Fibroblast of lung (primary cell): ENCODE measurements around the gene ADRA2A. TPM values are rescaled to one million over a fixed set of nuclear protein-coding genes. Genes with fewer than 3 reads are reported as not detected.

ENCODE experiments used
- DNase-seq, 2 donors: peaks; one replicate each; pipeline versions ENCODE4 v3.0.0 to v3.0.0-alpha.2; 2010; ENCODE audit warnings: low read depth in 2 of 2
- H2AFZ ChIP-seq: 2 replicates; pipeline ENCODE4 v1.5.1; 2012; ENCODE audit warnings: low read length, control low read depth, inconsistent platforms
- H3K27ac ChIP-seq: 2 replicates; pipeline ENCODE4 v1.5.1; 2011; ENCODE audit warnings: low read length, control low read depth; ENCODE audit not compliant: insufficient read depth
- H3K27me3 ChIP-seq: 2 replicates; pipeline ENCODE4 v1.5.1; 2011; ENCODE audit warnings: mild to moderate bottlenecking, low read length; ENCODE audit not compliant: control insufficient read depth, insufficient read depth
- H3K36me3 ChIP-seq: 2 replicates; pipeline ENCODE4 v1.5.1; 2011; ENCODE audit warnings: low read length; ENCODE audit not compliant: control insufficient read depth, insufficient read depth
- H3K4me1 ChIP-seq: 2 replicates; pipeline ENCODE4 v1.5.1; 2011; ENCODE audit warnings: low read length; ENCODE audit not compliant: control insufficient read depth, insufficient read depth; ENCODE audit errors: extremely low read depth
- H3K4me2 ChIP-seq: 2 replicates; pipeline ENCODE4 v1.5.1; 2011; ENCODE audit warnings: low read length, control low read depth; ENCODE audit not compliant: insufficient read depth; ENCODE audit errors: extremely low read depth
- H3K4me3 ChIP-seq, 4 experiments: fragments of 200-600 bp in 1 of 4; sonication (generic) in 1 of 4; replicated peaks in 1 of 4; 2 replicates each; pipeline ENCODE4 v1.5.1; 2011 to 2016; ENCODE audit warnings: low read length in 4 of 4, low read depth in 3 of 4, mild to moderate bottlenecking in 3 of 4, control low read depth in 2 of 4, inconsistent platforms in 1 of 4, mixed read lengths in 1 of 4; ENCODE audit not compliant: insufficient read depth in 1 of 4; ENCODE audit errors: control extremely low read depth in 1 of 4
- H3K79me2 ChIP-seq: 2 replicates; pipeline ENCODE4 v1.5.1; 2012; ENCODE audit warnings: mild to moderate bottlenecking, low read length, inconsistent platforms; ENCODE audit not compliant: control insufficient read depth, insufficient read depth
- H3K9ac ChIP-seq: 2 replicates; pipeline ENCODE4 v1.5.1; 2011; ENCODE audit warnings: mild to moderate bottlenecking, low read length, control low read depth; ENCODE audit not compliant: insufficient read depth
- H3K9me3 ChIP-seq: 2 replicates; pipeline ENCODE4 v1.5.1; 2012; ENCODE audit warnings: low read depth, low read length; ENCODE audit not compliant: control insufficient read depth, insufficient read depth
- H4K20me1 ChIP-seq: 2 replicates; pipeline ENCODE4 v1.5.1; 2011; ENCODE audit warnings: low read length; ENCODE audit not compliant: control insufficient read depth, insufficient read depth; ENCODE audit errors: extremely low read depth
- EZH2 ChIP-seq: IDR thresholded peaks from 2 replicates; pipeline ENCODE4 v1.5.1; 2012; ENCODE audit warnings: low read length, control low read depth, mild to moderate bottlenecking; ENCODE audit errors: missing control alignments
- polyA plus RNA-seq, 2 donors: library from polyadenylated mRNA; depleted of rRNA in 1 of 2; stranded (reverse) in 1 of 2; unstranded in 1 of 2; fragments of >200 nt; gene quantifications; 2 replicates each; pipeline ENCODE4 v1.2.1, GENCODE V29; 2011 to 2012; ENCODE audit warnings: missing spikeins in 1 of 2
- total RNA-seq: library from RNA; depleted of rRNA; stranded (reverse); fragments of >200 nt; gene quantifications from 2 replicates; pipeline ENCODE4 v1.2.1, GENCODE V29; 2014
- TF ChIP-seq, protein P1 (sequence below), 2 donors: IDR thresholded peaks in 1 of 2; conservative IDR thresholded peaks in 1 of 2; 1 replicate in 1 of 2; 2 replicates in 1 of 2; pipeline ENCODE4 v1.5.1; 2011 to 2012; ENCODE audit warnings: low read length in 2 of 2, control low read depth in 1 of 2, inconsistent platforms in 1 of 2, low read depth in 1 of 2, mild to moderate bottlenecking in 1 of 2

The ADRA2A gene
- total and polyA plus RNA-seq, 2 donors (not counting 1 experiment from before 2014, with no cell fraction given): under 0.01 to 0.02 TPM

DNA sequence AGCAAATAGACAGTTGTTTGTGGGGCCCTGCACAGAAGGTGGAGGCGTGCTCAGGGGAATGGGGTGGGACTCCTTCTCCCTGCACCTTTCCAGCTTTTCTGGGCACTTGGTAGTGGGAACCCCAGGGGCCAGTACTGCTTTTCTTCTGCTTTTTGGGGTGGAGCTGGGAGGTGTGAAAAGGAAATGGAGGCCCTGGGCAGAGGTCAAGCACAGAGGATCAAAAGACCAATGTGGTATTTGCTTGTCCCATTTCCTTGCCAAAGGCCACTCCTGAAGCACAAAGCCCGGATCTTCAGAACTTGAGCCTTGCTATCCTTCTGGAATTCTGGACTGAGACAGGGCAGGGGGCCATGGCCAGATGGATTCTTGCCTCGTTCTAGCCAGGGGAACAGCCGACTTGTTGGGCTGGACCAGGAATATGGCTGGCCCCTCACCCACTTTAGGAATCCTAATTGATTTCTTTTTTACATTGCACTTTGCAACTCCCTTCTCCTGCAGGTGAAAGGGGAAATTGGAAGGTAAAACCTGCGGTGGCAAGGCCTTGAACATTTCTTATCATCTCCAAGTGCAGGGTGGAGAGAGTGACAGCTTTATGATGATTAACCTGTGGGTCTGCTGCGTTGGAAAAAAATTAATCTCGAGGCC lies 26.5 kb downstream of the ADRA2A start:
- Histone ChIP-seq H3K36me3 (no peaks in the 10 kb centered on the region), H3K27me3 (no peaks in the 10 kb centered on the region), H3K4me3 (no peak overlapping the region), H4K20me1 (no peaks in the 10 kb centered on the region), H3K4me2 (no peak overlapping the region), H3K4me1 (no peaks in the 10 kb centered on the region), H3K27ac (no peak overlapping the region), H2AFZ (no peak overlapping the region), H3K9ac (no peak overlapping the region), H3K9me3 (no peaks in the 10 kb centered on the region), H3K79me2 (no peaks in the 10 kb centered on the region)
- TF ChIP-seq EZH2: no peak
- TF ChIP-seq, protein P1, sequence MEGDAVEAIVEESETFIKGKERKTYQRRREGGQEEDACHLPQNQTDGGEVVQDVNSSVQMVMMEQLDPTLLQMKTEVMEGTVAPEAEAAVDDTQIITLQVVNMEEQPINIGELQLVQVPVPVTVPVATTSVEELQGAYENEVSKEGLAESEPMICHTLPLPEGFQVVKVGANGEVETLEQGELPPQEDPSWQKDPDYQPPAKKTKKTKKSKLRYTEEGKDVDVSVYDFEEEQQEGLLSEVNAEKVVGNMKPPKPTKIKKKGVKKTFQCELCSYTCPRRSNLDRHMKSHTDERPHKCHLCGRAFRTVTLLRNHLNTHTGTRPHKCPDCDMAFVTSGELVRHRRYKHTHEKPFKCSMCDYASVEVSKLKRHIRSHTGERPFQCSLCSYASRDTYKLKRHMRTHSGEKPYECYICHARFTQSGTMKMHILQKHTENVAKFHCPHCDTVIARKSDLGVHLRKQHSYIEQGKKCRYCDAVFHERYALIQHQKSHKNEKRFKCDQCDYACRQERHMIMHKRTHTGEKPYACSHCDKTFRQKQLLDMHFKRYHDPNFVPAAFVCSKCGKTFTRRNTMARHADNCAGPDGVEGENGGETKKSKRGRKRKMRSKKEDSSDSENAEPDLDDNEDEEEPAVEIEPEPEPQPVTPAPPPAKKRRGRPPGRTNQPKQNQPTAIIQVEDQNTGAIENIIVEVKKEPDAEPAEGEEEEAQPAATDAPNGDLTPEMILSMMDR (conservative IDR thresholded peaks at IDR 0.05 in 1 of 2, IDR thresholded peaks at IDR 0.05 in 1 of 2; ENCODE audit: low read depth in 1 of 2, low read length in 2 of 2): no peak
- no peak for DNase-seq

DNA sequence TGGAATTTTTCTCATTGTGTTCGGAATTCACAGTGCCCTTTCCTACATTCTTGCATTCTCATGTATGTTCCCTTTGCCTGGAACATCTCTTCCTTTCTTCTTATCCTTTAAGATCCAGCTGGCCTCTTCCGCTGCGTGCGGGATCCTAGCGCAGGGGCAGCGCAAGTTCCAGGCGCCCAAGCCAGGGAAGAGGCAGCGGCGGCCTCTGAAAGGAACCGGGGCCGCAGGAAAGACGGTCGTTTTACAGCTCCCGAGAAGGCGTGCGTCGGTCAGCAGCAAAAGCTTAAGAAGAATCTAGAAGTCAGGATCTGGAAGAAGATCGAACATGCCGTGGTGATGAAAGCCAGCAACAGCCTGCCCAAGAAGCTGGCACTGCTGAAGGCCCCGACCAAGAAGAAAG lies 28.0 kb downstream of the ADRA2A start:
- no peak overlapping the region for H3K27ac ChIP-seq
- H3K4me1 ChIP-seq: no peaks in the 10 kb centered on the region
- no peak overlapping the region for H3K4me2 ChIP-seq
- no peak for DNase-seq
- H3K36me3 ChIP-seq: no peaks in the 10 kb centered on the region
- TF ChIP-seq, protein P1 (conservative IDR thresholded peaks at IDR 0.05 in 1 of 2, IDR thresholded peaks at IDR 0.05 in 1 of 2; ENCODE audit: low read depth in 1 of 2, low read length in 2 of 2): no peak
- no peak for TF ChIP-seq EZH2
- H3K27me3 ChIP-seq: no peaks in the 10 kb centered on the region
- H4K20me1 ChIP-seq: no peaks in the 10 kb centered on the region
- no peak overlapping the region for H3K4me3 ChIP-seq
- H3K9me3 ChIP-seq: no peaks in the 10 kb centered on the region
- no peaks in the 10 kb centered on the region for H3K79me2 ChIP-seq
- H3K9ac ChIP-seq: no peak overlapping the region
- H2AFZ ChIP-seq: no peak overlapping the region

DNA sequence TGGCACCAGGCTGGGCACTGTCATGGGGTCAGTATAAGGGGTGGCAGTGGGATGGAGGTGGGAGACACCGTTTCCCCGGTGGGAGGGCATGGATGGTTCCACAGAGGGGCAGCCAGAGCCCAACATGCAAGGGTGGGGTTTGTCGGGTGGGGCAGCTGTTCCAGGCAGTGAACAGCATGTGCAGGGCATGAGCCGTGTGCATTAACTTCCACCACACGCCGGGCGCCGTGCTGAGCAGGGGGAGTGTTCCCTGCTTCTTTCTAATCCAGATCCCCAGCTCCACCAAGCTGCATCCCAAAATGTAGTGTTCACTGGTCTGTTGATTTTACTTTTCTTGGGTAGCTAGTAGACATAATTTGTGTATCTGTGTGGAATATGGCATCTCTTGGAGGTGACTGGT lies 29.3 kb downstream of the ADRA2A start:
- H3K9ac ChIP-seq: no peak overlapping the region
- no peak overlapping the region for H3K4me3 ChIP-seq
- TF ChIP-seq, protein P1 (conservative IDR thresholded peaks at IDR 0.05 in 1 of 2, IDR thresholded peaks at IDR 0.05 in 1 of 2; ENCODE audit: low read depth in 1 of 2, low read length in 2 of 2): no peak
- TF ChIP-seq EZH2: no peak
- H3K4me1 ChIP-seq: no peaks in the 10 kb centered on the region
- H3K9me3 ChIP-seq: no peaks in the 10 kb centered on the region
- H4K20me1 ChIP-seq: no peaks in the 10 kb centered on the region
- DNase-seq: no peak
- no peaks in the 10 kb centered on the region for H3K79me2 ChIP-seq
- no peaks in the 10 kb centered on the region for H3K36me3 ChIP-seq
- H3K4me2 ChIP-seq: no peak overlapping the region
- H3K27me3 ChIP-seq: no peaks in the 10 kb centered on the region
- no peak overlapping the region for H2AFZ ChIP-seq
- H3K27ac ChIP-seq: no peak overlapping the region
